GM10266 (cell line): ENCODE data around the gene ZNF724.

Source experiments
- DNase-seq: peaks from one replicate; pipeline ENCODE4 v3.0.0; 2012; ENCODE audit errors: extremely low spot score
- TF ChIP-seq, protein P1 (sequence below): IDR thresholded peaks from 2 replicates; pipeline ENCODE4 v1.5.1; 2012; ENCODE audit warnings: mild to moderate bottlenecking, low read depth; ENCODE audit not compliant: control insufficient read depth, insufficient read depth; ENCODE audit errors: missing control alignments

Gene ZNF724

DNA sequence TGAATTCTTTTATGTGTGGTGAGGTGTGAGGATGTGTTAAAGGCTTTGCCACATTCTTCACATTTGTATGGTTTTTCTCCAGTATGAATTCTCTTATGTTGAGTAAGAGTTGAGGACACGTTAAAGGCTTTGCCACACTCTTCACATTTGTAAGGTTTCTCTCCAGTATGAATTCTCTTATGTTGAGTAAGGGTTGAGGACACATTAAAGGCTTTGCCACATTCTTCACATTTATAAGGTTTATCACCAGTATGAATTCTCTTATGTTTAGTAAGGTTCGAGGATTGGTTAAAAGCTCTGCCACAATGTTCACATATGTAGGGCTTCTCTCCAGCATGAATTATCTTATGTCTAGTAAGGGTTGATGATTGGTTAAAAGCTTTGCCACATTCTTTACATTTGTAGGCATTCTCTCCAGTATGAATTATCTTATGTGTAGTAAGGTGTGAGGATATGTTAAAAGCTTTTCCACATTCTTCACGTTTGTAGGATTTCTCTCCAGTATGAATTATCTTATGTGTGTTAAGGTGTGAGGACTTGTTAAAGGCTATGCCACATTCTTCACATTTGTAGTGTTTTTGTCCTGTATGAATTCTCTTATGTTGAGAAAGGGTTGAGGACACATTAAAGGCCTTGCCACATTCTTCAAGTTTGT lies 27.1 kb downstream of the ZNF724 start:
- TF ChIP-seq, protein P1, sequence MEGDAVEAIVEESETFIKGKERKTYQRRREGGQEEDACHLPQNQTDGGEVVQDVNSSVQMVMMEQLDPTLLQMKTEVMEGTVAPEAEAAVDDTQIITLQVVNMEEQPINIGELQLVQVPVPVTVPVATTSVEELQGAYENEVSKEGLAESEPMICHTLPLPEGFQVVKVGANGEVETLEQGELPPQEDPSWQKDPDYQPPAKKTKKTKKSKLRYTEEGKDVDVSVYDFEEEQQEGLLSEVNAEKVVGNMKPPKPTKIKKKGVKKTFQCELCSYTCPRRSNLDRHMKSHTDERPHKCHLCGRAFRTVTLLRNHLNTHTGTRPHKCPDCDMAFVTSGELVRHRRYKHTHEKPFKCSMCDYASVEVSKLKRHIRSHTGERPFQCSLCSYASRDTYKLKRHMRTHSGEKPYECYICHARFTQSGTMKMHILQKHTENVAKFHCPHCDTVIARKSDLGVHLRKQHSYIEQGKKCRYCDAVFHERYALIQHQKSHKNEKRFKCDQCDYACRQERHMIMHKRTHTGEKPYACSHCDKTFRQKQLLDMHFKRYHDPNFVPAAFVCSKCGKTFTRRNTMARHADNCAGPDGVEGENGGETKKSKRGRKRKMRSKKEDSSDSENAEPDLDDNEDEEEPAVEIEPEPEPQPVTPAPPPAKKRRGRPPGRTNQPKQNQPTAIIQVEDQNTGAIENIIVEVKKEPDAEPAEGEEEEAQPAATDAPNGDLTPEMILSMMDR, result no peak
- no peak for DNase-seq

DNA sequence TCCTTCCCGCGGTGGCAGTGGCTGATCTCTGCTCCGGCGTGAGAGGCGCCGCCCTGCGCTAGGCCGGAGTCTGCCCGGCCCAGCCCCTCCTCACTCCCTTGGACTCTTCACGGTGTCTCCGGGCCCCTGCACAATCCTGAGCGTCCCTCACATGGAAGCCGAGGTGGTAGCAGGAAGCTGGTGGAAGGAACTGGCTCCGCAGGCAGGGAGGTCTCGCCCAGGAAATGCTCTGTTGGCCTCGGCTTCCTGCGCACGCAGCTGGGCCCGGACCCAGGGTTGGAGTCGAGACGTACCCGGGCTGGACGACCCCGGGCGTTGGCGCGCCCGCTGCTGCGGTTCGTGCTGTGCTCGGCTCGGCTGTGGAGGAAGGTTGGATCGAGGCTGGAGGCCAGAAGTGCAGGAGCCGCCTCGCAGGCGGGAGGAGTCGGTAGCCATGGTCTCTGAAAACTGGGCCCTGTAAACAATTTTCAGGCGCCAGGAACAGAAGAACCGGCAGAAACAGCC lies 46.3 kb downstream of the ZNF724 start:
- TF ChIP-seq, protein P1, result no peak
- no peak for DNase-seq

DNA sequence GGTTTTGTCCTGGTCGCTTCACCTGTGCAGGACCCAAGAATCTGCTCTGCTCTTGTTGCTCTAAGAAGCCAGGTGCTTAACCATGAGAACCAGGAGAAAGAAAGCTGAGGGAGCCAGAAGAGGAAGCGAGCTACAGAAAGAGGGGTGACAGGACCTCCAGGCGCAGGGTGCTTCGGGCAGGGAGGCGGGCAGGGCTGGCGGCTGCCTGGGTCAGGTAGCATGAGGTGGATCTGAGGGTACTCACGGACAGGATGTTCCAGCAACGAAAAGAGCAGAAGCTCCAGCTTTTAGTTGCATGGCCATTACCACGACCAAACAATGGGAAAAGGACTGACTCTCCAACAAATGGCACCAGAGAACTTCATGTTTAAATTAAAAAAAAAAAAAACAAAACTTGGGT lies 59.9 kb downstream of the ZNF724 start:
- TF ChIP-seq, protein P1, result no peak
- no peak for DNase-seq

DNA sequence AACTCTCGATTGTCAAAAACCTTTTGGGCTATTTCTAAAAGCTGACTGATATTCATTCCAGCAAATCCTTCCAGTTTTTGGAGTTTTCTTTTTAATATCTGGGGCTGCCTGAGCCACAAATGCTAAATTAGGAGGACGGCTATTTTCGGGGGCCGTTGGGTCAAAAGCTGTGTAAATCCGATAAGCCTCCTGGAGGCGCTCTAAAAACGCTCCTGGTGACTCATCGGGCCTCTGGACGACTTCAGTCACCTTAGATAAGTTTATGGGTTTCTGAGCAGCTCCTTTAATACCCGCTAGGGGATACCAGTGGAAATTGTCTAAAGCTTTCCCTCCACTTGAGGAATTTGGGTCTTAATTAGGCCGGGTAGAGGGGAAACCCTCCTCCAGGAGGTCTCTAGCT lies 66.9 kb downstream of the ZNF724 start:
- TF ChIP-seq, protein P1, result no peak
- no peak for DNase-seq
